HG02623 (cell line): ENCODE data around the gene HADH.
"Not testable (repeated sequence)": the region's sequence is repeated elsewhere in the genome, so short reads cannot be mapped to it uniquely, and the experiment has no call there.

ENCODE experiments used
- ATAC-seq: cut with Tn5 transposase; IDR thresholded peaks from one replicate; pipeline ENCODE4 v1.9.1; 2021; ENCODE audit warnings: moderate library complexity; ENCODE audit not compliant: unreplicated experiment

HADH gene

DNA sequence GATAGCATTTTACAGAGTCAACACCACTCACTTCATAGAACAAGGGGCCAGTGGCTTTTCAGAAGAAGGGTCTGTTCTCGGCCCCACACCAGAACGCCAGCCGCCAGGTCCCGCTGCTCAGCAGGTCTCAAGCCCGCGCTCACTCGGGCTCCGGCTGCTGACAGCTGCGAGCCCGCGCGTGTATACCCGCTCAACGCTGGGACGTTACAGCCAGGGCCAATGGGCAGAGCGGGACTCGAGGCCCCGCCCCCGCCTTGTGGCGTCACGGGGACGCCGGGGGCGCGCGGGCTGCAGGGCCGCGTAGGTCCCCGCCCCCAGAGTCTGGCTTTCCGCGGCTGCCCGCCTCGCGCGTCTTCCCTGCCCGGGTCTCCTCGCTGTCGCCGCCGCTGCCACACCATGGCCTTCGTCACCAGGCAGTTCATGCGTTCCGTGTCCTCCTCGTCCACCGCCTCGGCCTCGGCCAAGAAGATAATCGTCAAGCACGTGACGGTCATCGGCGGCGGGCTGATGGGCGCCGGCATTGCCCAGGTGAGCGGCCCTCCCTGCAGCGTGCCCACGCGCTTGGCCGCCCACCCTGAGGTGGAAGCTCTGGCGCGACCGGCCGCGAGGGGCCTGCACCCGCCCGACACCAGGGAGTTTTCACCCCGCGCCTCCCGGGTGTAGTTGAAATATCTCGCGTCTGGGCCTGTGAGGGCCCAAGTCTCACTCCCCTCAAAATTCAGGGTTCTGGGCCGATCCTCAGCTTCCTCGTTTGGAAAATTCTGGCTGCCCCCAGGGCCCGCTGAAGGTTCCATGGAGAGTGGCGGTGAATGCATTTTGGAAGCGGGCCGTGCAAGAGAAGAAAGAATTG, at the start of gene HADH:
Gene HADH, plus strand, starts transcription at position 353 of the 850 bp plus-strand sequence. Its CDS starts 44 bp downstream, at position 397.
- peak; percentile 96 for ATAC-seq

- no peak for ATAC-seq
Measured at GRCh38 chr4:107945809-107946208, 43.9 kb upstream of the HADH start.

GRCh38 chr4:107950746-107951540, 38.7 kb upstream of the HADH start:
- ATAC-seq, result no peak

DNA sequence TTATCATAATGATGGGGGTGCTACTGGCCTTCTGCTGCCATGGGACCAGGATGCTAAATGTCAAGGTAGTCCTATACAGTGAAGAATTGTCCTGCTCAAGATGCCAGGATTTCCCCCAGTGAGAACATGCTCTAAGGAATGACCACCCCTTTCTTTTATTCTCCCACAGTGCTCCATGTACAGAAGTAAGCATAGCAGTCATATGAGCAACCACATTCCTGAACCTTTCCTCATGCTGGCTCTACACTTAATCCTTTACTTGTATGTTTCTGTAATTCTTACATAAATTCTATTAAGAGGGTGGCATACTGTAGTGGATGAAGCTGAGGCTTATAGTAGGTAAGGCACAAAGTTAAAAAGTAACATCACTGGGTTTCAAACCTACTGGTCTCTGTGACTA, 38.1 kb upstream of the HADH start:
- ATAC-seq, result no peak

- no peak for ATAC-seq
Measured at GRCh38 chr4:107956011-107956410, 33.7 kb upstream of the HADH start.

- no peak for ATAC-seq
Measured at GRCh38 chr4:107966903-107967302, 22.8 kb upstream of the HADH start.

DNA sequence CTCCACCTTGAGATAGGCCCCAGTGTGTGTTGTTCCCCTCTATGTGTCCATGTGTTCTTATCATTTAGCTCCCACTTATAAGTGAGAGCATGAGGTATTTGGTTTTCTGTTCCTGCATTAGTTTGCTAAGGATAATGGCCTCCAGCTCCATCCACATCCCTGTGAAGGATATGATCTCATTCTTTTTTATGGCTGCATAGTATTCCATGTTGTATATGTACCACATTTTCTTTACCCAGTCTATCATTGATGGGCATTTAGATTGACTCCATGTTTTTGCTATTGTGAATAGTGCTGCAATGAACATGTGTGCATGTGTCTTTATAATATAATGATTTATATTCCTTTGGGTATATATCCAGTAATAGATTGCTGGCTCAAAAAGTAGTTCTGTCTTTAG, 22.2 kb upstream of the HADH start:
- ATAC-seq, result not testable (repeated sequence)

GRCh38 chr4:107967921-107968320, 21.8 kb upstream of the HADH start:
- ATAC-seq, result not testable (repeated sequence)

DNA sequence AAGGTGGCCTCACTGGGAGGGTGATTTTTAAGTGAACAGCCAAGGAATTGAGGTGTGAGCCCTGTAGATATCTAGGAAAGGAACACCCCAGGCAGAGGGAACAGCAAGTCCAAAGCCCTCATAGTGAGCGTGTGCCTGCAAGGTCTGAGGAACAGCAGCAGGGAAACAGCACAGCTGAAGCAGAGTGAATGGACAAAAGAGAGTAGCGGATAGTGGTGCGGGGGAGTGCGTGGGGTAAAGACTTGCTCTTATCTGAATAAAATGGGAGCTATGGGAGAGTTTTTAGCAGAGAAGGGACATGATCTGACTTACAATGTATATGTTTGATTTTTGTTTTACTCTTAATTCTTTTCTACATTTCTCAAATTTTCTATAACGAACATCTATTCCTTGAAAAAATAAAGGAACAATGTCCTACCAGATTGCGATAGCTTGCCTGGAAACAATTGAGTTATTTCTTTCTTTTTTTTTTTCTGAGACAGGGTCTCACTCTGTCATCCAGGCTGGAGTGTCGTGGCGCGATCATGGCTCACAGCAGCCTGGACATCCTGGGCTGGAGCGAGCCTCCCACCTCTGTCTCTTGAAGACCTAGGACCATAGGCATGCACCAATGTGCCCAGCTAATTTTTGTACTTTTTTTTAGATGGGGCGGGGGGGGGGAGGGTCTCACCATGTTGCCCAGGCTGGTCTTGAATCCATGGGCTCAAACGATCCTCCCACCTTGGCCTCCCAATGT, 19.5 kb upstream of the HADH start:
- no peak for ATAC-seq

DNA sequence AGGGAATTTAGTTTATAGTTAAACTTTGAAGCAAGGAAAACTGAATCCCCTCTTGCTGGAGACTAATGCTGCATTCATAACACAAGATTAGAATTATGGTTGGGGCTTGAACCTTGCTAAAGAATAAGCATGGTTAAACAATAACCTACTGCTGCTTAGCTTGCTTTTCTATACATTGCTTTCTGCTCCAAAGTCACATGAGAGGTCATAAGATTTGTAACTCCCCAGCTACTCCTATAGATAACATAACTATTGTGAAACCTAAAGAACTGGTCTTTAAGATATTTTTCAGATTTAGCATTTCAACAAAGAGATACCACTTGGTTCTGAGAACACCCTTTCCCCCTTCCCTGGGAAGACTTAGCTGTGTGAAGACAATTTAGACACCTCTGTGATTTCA, 17.1 kb upstream of the HADH start:
- ATAC-seq, result no peak

DNA sequence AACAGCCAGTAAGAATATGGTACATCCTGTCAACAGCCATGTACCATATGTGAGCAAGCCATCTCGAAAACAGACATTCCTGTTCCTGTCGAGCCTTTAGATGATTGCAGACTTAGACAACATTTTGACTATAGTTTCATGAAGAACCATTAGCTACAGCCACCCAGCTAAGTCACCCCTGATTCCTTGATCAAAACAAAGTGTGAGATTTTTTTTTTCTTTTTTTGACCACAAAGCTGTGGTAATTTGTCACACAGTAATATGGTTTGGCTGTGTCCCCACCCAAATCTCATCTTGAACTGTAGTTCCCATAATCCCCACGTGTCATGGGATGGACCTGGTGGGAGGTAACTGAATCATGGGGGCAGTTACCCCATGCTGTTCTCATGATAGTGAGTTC, 15.2 kb upstream of the HADH start:
- no peak for ATAC-seq

GRCh38 chr4:107977482-107977881, 12.2 kb upstream of the HADH start:
- ATAC-seq, result no peak

- no peak for ATAC-seq
Measured at GRCh38 chr4:107977966-107978705, 11.6 kb upstream of the HADH start.

- ATAC-seq, result no peak
Measured at GRCh38 chr4:107978716-107979451, 10.8 kb upstream of the HADH start.

- no peak for ATAC-seq
Measured at GRCh38 chr4:107987916-107988762, 1.6 kb upstream of the HADH start.

DNA sequence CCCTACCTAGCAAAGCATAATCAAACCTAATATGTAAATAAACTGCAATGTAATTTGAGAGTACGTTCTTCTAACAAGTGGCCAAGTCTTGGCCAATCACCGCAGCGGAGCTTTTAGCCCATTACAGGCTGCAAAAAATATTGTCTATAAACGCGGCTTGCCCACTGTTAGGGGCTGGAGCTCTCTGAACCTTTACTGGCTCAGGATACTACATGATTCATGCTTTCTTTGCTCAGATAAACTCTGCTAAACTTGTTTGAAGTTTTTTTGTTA, 990 bp upstream of the HADH start:
- no peak for ATAC-seq

- no peak for ATAC-seq
Measured at GRCh38 chr4:107989162-107989536, 540 bp upstream of the HADH start.

DNA sequence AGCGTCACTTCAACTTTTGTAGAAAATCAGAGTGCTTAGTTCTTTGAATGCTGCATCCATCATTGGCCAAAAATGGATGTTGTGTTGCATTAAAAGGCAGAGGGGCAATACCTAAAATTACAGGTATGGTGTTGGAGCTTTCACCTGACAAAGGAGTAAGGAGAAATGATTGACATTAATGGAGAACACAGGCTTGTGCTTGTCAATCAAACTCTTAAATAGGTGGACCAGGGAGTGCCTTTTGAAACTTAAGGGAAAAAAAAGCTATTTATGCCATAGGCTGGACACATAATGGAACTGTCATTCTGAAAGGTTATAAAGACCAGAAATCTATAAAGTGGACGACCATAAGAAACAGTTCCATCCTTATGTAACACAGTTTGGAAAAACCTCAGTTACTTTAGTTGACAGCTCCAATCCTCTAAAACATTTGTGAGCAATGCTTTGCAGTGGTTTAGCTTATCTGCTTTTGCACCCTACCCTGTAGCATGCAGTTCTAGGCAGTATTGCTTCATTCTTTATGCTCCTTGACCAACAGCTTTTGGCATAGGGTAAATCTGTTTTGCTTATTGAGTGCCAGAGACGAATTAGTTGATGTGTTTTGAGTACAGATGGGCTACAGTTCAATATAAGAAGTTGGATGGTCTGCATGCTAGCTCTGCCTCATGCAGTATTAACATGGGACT, 2.4 kb downstream of the HADH start:
- ATAC-seq, result no peak

GRCh38 chr4:107993969-107994368, 4.3 kb downstream of the HADH start:
- ATAC-seq, result peak; percentile 32
